Neural cell (in vitro differentiated cells): ENCODE data around the gene ZNF771. TPM values are rescaled to one million over a fixed set of nuclear protein-coding genes. Genes with fewer than 3 reads are reported as not detected.

Experiments used
- H2AFZ ChIP-seq: fragments of 200-600, 300-800 bp; sonication (generic), shearing (Covaris generic); 2 replicates; pipeline ENCODE4 v1.6.0; 2014; ENCODE audit warnings: low read depth, mild to moderate bottlenecking, antibody characterized with exemption, low read length, moderate library complexity
- H3F3A ChIP-seq: fragments of 200-600 bp; shearing (Covaris generic); 2 replicates; pipeline ENCODE4 v1.6.1; 2016; ENCODE audit warnings: mild to moderate bottlenecking, moderate library complexity, mixed read lengths, antibody characterized with exemption, low read length; ENCODE audit not compliant: insufficient read depth, poor library complexity, severe bottlenecking
- H3K27ac ChIP-seq: fragments of 200-600, 300-800 bp; sonication (generic), shearing (Covaris generic); 2 replicates; pipeline ENCODE4 v1.5.1; 2014; ENCODE audit warnings: mild to moderate bottlenecking, low read length, moderate library complexity
- H3K27me3 ChIP-seq: fragments of 300-800, 200-600 bp; sonication (generic), shearing (Covaris generic); 2 replicates; pipeline ENCODE4 v1.6.0; 2014; ENCODE audit warnings: mild to moderate bottlenecking, low read depth, low read length, moderate library complexity; ENCODE audit not compliant: insufficient read depth
- H3K36me3 ChIP-seq: fragments of 300-800, 200-600 bp; sonication (generic), shearing (Covaris generic); 2 replicates; pipeline ENCODE4 v1.5.1; 2014; ENCODE audit warnings: mild to moderate bottlenecking, antibody characterized with exemption, low read length, moderate library complexity; ENCODE audit not compliant: insufficient read depth
- H3K4me2 ChIP-seq: fragments of 300-800, 200-600 bp; sonication (generic), shearing (Covaris generic); 2 replicates; pipeline ENCODE4 v1.6.0; 2014; ENCODE audit warnings: mild to moderate bottlenecking, low read length
- H3K4me3 ChIP-seq: fragments of 300-800, 200-600 bp; sonication (generic), shearing (Covaris generic); 2 replicates; pipeline ENCODE4 v1.5.1; 2014; ENCODE audit warnings: mild to moderate bottlenecking, low read length, moderate library complexity
- H3K79me2 ChIP-seq: fragments of 200-600 bp; shearing (Covaris generic); replicated peaks from 2 replicates; pipeline ENCODE4 v1.6.0; 2014; ENCODE audit warnings: mild to moderate bottlenecking, low read length, moderate library complexity; ENCODE audit not compliant: insufficient read depth
- H3K9ac ChIP-seq: fragments of 300-800, 200-600 bp; sonication (generic), shearing (Covaris generic); 2 replicates; pipeline ENCODE4 v1.6.1; 2016; ENCODE audit warnings: mild to moderate bottlenecking, low read length, mixed read lengths
- H3K9me2 ChIP-seq: fragments of 200-600 bp; shearing (Covaris generic); 2 replicates; pipeline ENCODE4 v1.6.1; 2016; ENCODE audit warnings: mild to moderate bottlenecking, low read length, mixed read lengths; ENCODE audit not compliant: insufficient read depth
- H3K9me3 ChIP-seq: fragments of 200-600, 300-800 bp; sonication (generic), shearing (Covaris generic); 2 replicates; pipeline ENCODE4 v1.6.1; 2016; ENCODE audit warnings: mild to moderate bottlenecking, mixed run types, low read length, moderate library complexity, mixed read lengths
- H4K20me1 ChIP-seq: fragments of 200-600 bp; shearing (Covaris generic); 2 replicates; pipeline ENCODE4 v1.6.1; 2016; ENCODE audit warnings: mild to moderate bottlenecking, mixed run types; ENCODE audit not compliant: insufficient read depth
- EP300 ChIP-seq: fragments of 450-650 bp; conservative IDR thresholded peaks from 2 replicates; pipeline ENCODE4 v1.6.1; 2014; ENCODE audit warnings: antibody characterized with exemption, mild to moderate bottlenecking, moderate library complexity; ENCODE audit not compliant: poor library complexity, severe bottlenecking
- EZH2 ChIP-seq: fragments of 200-600, 300-800 bp; shearing (Covaris generic), sonication (generic); IDR thresholded peaks from 2 replicates; pipeline ENCODE4 v1.6.1; 2014; ENCODE audit warnings: antibody characterized with exemption, low read length, borderline replicate concordance, mild to moderate bottlenecking; ENCODE audit not compliant: insufficient read depth, poor library complexity, severe bottlenecking
- MXI1 ChIP-seq: fragments of 450-650 bp; conservative IDR thresholded peaks from 2 replicates; pipeline ENCODE4 v1.6.1; 2014; ENCODE audit warnings: antibody characterized with exemption, mild to moderate bottlenecking; ENCODE audit not compliant: poor library complexity, severe bottlenecking
- POLR2AphosphoS5 ChIP-seq: IDR thresholded peaks from 2 replicates; pipeline ENCODE4 v1.6.1; 2012
- RAD21 ChIP-seq: fragments of 450-650 bp; conservative IDR thresholded peaks from 2 replicates; pipeline ENCODE4 v1.6.1; 2014; ENCODE audit warnings: antibody characterized with exemption, mild to moderate bottlenecking, moderate library complexity
- REST ChIP-seq: IDR thresholded peaks from 2 replicates; pipeline ENCODE4 v1.6.1; 2012; ENCODE audit warnings: borderline replicate concordance
- SMC3 ChIP-seq: fragments of 450-650 bp; conservative IDR thresholded peaks from 2 replicates; pipeline ENCODE4 v1.6.1; 2014; ENCODE audit warnings: antibody characterized with exemption, mild to moderate bottlenecking, moderate library complexity; ENCODE audit not compliant: poor library complexity
- TAF1 ChIP-seq: IDR thresholded peaks from 2 replicates; pipeline ENCODE4 v1.6.1; 2012; ENCODE audit warnings: low read depth
- polyA plus RNA-seq: library from polyadenylated mRNA; depleted of rRNA; stranded (reverse); fragments of >200 nt; gene quantifications from 2 replicates; pipeline ENCODE4 v1.2.3, GENCODE V29; 2014
- TF ChIP-seq, protein P1 (sequence below): fragments of 450-650 bp; IDR thresholded peaks from 2 replicates; pipeline ENCODE4 v1.5.1; 2014; ENCODE audit warnings: antibody characterized with exemption, mild to moderate bottlenecking, moderate library complexity; ENCODE audit not compliant: poor library complexity, severe bottlenecking

Gene ZNF771
- polyA plus RNA-seq, 1 donor from 2014 or later = 11.7 TPM

DNA sequence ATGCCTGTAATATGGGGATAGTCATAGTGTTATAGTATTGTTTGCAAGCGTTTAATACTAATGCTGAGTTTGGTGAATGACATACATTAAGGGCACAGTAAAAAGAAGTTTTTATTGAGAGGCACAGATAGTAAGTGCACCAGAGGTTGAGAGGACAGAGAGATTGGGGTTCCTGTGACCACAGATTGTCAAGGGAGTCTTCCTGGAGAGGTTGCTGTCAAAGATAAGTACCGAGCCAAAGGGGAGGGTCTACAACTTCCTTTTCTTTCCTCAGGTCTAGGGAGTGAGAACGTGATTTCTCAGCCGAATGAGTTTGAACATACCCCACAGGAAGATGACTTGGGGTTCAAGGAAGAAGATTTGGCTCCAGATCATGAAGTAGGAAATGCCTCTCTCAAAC lies 10.3 kb upstream of the ZNF771 start:
- Histone ChIP-seq H3K27ac (no peak overlapping the region), H3K4me2 (peak overlapping the region; percentile 14)

DNA sequence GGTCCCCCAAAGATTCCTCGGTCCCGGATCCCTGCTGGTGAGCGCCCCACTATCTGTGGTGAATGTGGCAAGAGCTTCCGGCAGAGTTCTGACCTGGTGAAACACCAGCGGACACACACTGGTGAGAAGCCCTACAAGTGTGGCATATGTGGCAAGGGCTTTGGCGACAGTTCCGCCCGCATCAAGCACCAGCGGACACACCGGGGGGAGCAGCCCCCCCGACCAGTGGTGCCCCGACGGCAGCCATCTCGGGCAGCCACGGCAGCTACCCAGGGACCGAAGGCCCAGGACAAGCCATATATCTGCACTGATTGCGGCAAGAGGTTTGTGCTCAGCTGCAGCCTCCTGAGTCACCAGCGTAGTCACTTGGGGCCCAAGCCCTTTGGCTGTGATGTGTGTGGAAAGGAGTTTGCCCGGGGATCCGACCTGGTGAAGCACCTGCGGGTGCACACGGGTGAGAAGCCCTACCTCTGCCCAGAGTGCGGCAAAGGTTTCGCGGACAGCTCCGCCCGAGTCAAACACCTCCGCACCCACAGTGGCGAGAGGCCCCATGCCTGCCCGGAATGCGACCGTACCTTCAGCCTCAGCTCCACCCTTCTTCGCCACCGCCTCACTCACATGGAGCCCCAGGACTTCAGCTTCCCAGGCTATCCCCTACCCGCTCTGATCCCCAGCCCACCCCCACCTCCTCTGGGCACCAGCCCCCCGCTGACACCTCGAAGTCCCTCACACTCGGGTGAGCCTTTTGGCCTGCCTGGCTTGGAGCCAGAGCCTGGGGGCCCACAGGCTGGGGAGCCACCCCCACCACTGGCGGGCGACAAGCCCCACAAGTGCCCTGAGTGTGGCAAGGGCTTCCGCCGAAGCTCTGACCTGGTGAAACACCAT lies 9.4 kb upstream of the ZNF771 start:
- TF ChIP-seq REST (no peak), SMC3 (no peak), EP300 (no peak)
- TF ChIP-seq, protein P1, sequence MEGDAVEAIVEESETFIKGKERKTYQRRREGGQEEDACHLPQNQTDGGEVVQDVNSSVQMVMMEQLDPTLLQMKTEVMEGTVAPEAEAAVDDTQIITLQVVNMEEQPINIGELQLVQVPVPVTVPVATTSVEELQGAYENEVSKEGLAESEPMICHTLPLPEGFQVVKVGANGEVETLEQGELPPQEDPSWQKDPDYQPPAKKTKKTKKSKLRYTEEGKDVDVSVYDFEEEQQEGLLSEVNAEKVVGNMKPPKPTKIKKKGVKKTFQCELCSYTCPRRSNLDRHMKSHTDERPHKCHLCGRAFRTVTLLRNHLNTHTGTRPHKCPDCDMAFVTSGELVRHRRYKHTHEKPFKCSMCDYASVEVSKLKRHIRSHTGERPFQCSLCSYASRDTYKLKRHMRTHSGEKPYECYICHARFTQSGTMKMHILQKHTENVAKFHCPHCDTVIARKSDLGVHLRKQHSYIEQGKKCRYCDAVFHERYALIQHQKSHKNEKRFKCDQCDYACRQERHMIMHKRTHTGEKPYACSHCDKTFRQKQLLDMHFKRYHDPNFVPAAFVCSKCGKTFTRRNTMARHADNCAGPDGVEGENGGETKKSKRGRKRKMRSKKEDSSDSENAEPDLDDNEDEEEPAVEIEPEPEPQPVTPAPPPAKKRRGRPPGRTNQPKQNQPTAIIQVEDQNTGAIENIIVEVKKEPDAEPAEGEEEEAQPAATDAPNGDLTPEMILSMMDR = no peak
- Histone ChIP-seq H3K4me3 (no peak overlapping the region), H3K9me2 (no peaks in the 10 kb centered on the region), H3K9me3 (no peaks in the 10 kb centered on the region), H3K4me2 (no peak overlapping the region), H3K79me2 (peaks cover 32% of the 10 kb centered on the region), H3K27me3 (no peaks in the 10 kb centered on the region), H3K36me3 (peaks cover 7% of the 10 kb centered on the region), H3F3A (peaks cover 15% of the 10 kb centered on the region), H4K20me1 (no peaks in the 10 kb centered on the region), H2AFZ (no peak overlapping the region), H3K9ac (peak overlapping the region; percentile 88), H3K27ac (peak overlapping the region; percentile 99)

More for the DNA sequence above, 10.3 kb upstream of the ZNF771 start:
- H3K36me3 ChIP-seq = peaks cover 7% of the 10 kb centered on the region
- H3K79me2 ChIP-seq = peaks cover 32% of the 10 kb centered on the region
- TF ChIP-seq, protein P1 = no peak
- TF ChIP-seq MXI1 (no peak), SMC3 (no peak), REST (no peak), EZH2 (no peak), EP300 (no peak), RAD21 (no peak), POLR2AphosphoS5 (no peak), TAF1 (no peak)
- peak overlapping the region; percentile 100 for H3K4me3 ChIP-seq
- H3K9me3 ChIP-seq = no peaks in the 10 kb centered on the region
- H3K9ac ChIP-seq = no peak overlapping the region
- H3K27me3 ChIP-seq = no peaks in the 10 kb centered on the region
- H2AFZ ChIP-seq = no peak overlapping the region
- H3K9me2 ChIP-seq = no peaks in the 10 kb centered on the region
- peaks cover 15% of the 10 kb centered on the region for H3F3A ChIP-seq
- H4K20me1 ChIP-seq = no peaks in the 10 kb centered on the region
